Astrocyte (in vitro differentiated cells and primary cell): ENCODE results near the gene TIMM29.

Experiments
- EZH2 ChIP-seq: IDR thresholded peaks from 2 replicates; pipeline ENCODE4 v1.6.1; 2012; ENCODE audit warnings: mild to moderate bottlenecking, low read length, inconsistent platforms; ENCODE audit not compliant: insufficient read depth
- TF ChIP-seq, protein P1 (sequence below): IDR thresholded peaks from 2 replicates; pipeline ENCODE4 v1.5.1; 2011; ENCODE audit warnings: low read depth, mild to moderate bottlenecking, inconsistent platforms, low read length, moderate library complexity; ENCODE audit not compliant: insufficient read depth

DNA sequence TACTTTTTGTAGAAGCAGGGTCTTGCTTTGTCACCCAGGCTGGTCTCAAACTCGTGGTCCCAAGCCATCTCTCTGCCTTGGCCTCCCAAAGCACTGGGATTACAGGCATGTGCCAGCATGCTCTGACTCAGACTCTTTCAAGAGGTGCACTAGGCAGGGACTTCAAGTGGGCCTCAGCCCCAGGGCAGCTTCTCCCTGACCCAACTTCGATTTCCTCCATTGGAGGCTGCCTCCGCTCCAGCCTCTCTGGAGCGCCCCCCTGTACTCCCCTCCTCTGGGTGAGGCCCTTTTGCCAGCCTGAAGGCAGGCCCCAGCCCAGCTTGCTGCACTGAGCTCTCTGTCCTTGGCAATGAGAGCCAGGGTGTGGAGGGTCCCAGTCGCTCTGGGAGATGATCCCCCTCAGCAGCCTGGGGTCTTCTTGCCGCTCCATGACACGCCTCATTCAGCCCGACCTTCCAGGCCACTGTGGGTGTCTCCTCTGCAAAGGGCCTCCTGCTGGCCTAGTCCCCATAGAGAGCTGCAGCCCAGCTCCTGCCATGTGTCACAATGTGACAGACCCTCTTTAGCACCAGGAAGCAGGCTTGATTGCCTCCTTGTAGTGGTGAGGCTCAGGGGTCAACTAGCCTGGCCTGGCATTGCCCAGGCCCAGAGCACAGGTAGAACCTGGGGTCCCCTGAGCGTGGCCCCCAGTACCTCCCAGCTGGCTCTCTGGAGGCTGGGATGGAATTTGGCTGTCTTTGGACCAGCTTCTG, 40.8 kb upstream of the TIMM29 start:
- TF ChIP-seq, protein P1, sequence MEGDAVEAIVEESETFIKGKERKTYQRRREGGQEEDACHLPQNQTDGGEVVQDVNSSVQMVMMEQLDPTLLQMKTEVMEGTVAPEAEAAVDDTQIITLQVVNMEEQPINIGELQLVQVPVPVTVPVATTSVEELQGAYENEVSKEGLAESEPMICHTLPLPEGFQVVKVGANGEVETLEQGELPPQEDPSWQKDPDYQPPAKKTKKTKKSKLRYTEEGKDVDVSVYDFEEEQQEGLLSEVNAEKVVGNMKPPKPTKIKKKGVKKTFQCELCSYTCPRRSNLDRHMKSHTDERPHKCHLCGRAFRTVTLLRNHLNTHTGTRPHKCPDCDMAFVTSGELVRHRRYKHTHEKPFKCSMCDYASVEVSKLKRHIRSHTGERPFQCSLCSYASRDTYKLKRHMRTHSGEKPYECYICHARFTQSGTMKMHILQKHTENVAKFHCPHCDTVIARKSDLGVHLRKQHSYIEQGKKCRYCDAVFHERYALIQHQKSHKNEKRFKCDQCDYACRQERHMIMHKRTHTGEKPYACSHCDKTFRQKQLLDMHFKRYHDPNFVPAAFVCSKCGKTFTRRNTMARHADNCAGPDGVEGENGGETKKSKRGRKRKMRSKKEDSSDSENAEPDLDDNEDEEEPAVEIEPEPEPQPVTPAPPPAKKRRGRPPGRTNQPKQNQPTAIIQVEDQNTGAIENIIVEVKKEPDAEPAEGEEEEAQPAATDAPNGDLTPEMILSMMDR, result no peak
- no peak for TF ChIP-seq EZH2
